Caco-2 (cell line): ENCODE measurements around the gene PELI1. TPM values are rescaled to one million over a fixed set of nuclear protein-coding genes. Genes with fewer than 3 reads are reported as not detected.

Experiments
- BruUV-seq: library from RNA; stranded (reverse); fragments of 400-500 nt; replicated peaks from 2 replicates; lab custom pipeline; 2021; lab: Mats Ljungman, UMichigan
- CTCF ChIA-PET: fragments of 300-600 bp; sonication (Branson Sonifier 250); formaldehyde crosslinking; loops from one replicate; lab custom pipeline; 2022; ENCODE audit warnings: antibody characterized with exemption; lab: Charles Lee
- POLR2A ChIA-PET: fragments of 300-600 bp; sonication (Branson Sonifier 250); formaldehyde crosslinking; loops from one replicate; lab custom pipeline; 2022; ENCODE audit warnings: antibody characterized with exemption; lab: Charles Lee
- DNase-seq, 2 experiments: peaks; one replicate each; pipeline versions ENCODE4 v3.0.0 to v3.0.0-alpha.2; 2020 to 2022
- H3K27me3 ChIP-seq: replicated peaks from 2 replicates; pipeline ENCODE4 v1.6.0; 2011; ENCODE audit warnings: low read length; ENCODE audit not compliant: control insufficient read depth, insufficient read depth
- H3K36me3 ChIP-seq: 2 replicates; pipeline ENCODE4 v1.5.1; 2011; ENCODE audit warnings: low read length; ENCODE audit not compliant: control insufficient read depth, insufficient read depth
- H3K4me1 ChIP-seq: fragments of 250-450 bp; sonication (Bioruptor Pico); 2 replicates; pipeline ENCODE4 v1.5.1; 2020; ENCODE audit warnings: mild to moderate bottlenecking
- H3K4me3 ChIP-seq: 2 replicates; pipeline ENCODE4 v1.5.1; 2011; ENCODE audit warnings: low read depth, mild to moderate bottlenecking, control low read depth, low read length
- H3K9me3 ChIP-seq: fragments of 250-450 bp; sonication (Bioruptor Pico); 2 replicates; pipeline ENCODE4 v1.5.1; 2020; ENCODE audit warnings: mild to moderate bottlenecking, moderate library complexity
- H3K27ac Mint-ChIP-seq: one replicate; pipeline ENCODE4 v1.8.0; 2022; ENCODE audit warnings: mixed read lengths; ENCODE audit not compliant: unreplicated experiment
- H3K27me3 Mint-ChIP-seq: one replicate; pipeline ENCODE4 v1.8.0; 2022; ENCODE audit warnings: mixed read lengths; ENCODE audit not compliant: insufficient read depth, unreplicated experiment
- H3K36me3 Mint-ChIP-seq: one replicate; pipeline ENCODE4 v1.8.0; 2022; ENCODE audit warnings: mild to moderate bottlenecking, mixed read lengths; ENCODE audit not compliant: insufficient read depth, unreplicated experiment
- H3K4me1 Mint-ChIP-seq: one replicate; pipeline ENCODE4 v1.8.0; 2022; ENCODE audit warnings: low read depth, mixed read lengths; ENCODE audit not compliant: unreplicated experiment
- H3K4me3 Mint-ChIP-seq: one replicate; pipeline ENCODE4 v1.8.0; 2022; ENCODE audit warnings: mild to moderate bottlenecking, moderate library complexity, mixed read lengths; ENCODE audit not compliant: unreplicated experiment
- H3K9me3 Mint-ChIP-seq: one replicate; pipeline ENCODE4 v1.8.0; 2022; ENCODE audit warnings: mixed read lengths; ENCODE audit not compliant: unreplicated experiment
- CTCF ChIP-seq, 2 experiments: fragments of 200-600 bp in 1 of 2; IDR thresholded peaks; 1 replicate in 1 of 2; 2 replicates in 1 of 2; pipeline versions ENCODE4 v1.5.1 to v1.8.0; 2011 to 2022; ENCODE audit warnings: antibody characterized with exemption in 1 of 2, control low read depth in 1 of 2, inconsistent platforms in 1 of 2, low read depth in 1 of 2, low read length in 1 of 2, mild to moderate bottlenecking in 1 of 2, moderate library complexity in 1 of 2; ENCODE audit not compliant: insufficient read depth in 1 of 2, severe bottlenecking in 1 of 2, unreplicated experiment in 1 of 2
- intact Hi-C: fragments of 100-400 bp; cut with micrococcal nuclease; formaldehyde crosslinking; loops from one replicate; pipeline ENCODE4 v1.10.0; 2022; ENCODE audit not compliant: unreplicated experiment
- total RNA-seq: library from RNA; stranded (reverse); gene quantifications from 2 replicates; pipeline ENCODE4 v1.2.3, GENCODE V29; 2022

PELI1 gene
- total RNA-seq, 1 experiment from 2014 or later: 64.1 TPM

GRCh38 chr2:64175419-64176197 lies 31.4 kb upstream of the PELI1 start:
- H3K4me1 ChIP-seq: peaks cover 50% of the 10 kb centered on the region
- BruUV-seq: no TSS peak
- intact Hi-C loops: no loop called here
- Mint-ChIP-seq H3K4me3 (no peak overlapping the region), H3K9me3 (no peaks in the 10 kb centered on the region), H3K27ac (no peak overlapping the region), H3K4me1 (peaks cover 53% of the 10 kb centered on the region), H3K27me3 (no peaks in the 10 kb centered on the region), H3K36me3 (no peaks in the 10 kb centered on the region)
- DNase-seq: no peak
- no peaks in the 10 kb centered on the region for H3K27me3 ChIP-seq
- no peak for TF ChIP-seq CTCF (IDR thresholded peaks at IDR 0.05; ENCODE audit: insufficient read depth in 1 of 2, low read depth in 1 of 2, low read length in 1 of 2, severe bottlenecking in 1 of 2, unreplicated experiment in 1 of 2)
- ChIA-PET CTCF (no interaction called here), POLR2A (interaction anchor here (0.7 kb wide), 1 partner anchor 1602 kb away, joined by 3 read pairs; no protein-coding TSS in a partner anchor)
- no peak overlapping the region for H3K4me3 ChIP-seq
- H3K36me3 ChIP-seq: no peaks in the 10 kb centered on the region
- no peaks in the 10 kb centered on the region for H3K9me3 ChIP-seq

GRCh38 chr2:64173156-64174135 lies 29.2 kb upstream of the PELI1 start:
- Mint-ChIP-seq H3K9me3 (no peaks in the 10 kb centered on the region), H3K27ac (no peak overlapping the region), H3K27me3 (no peaks in the 10 kb centered on the region), H3K4me3 (no peak overlapping the region), H3K36me3 (no peaks in the 10 kb centered on the region), H3K4me1 (peaks cover 42% of the 10 kb centered on the region)
- POLR2A ChIA-PET: no interaction called here
- no TSS peak for BruUV-seq
- DNase-seq: peak; percentile 32 to 62
- no peak overlapping the region for H3K4me3 ChIP-seq
- no peaks in the 10 kb centered on the region for H3K27me3 ChIP-seq
- peaks cover 38% of the 10 kb centered on the region for H3K4me1 ChIP-seq
- intact Hi-C loops: no loop called here
- TF ChIP-seq CTCF (IDR thresholded peaks at IDR 0.05; ENCODE audit: insufficient read depth in 1 of 2, low read depth in 1 of 2, low read length in 1 of 2, severe bottlenecking in 1 of 2, unreplicated experiment in 1 of 2): no peak
- no peaks in the 10 kb centered on the region for H3K9me3 ChIP-seq
- CTCF ChIA-PET: interaction anchor here (1.0 kb wide), 1 partner anchor 41 kb away, joined by 3 read pairs; no protein-coding TSS in a partner anchor
- no peaks in the 10 kb centered on the region for H3K36me3 ChIP-seq

- no peaks in the 10 kb centered on the region for H3K27me3 Mint-ChIP-seq
- CTCF ChIA-PET: no interaction called here
- POLR2A ChIA-PET: no interaction called here
Measured at GRCh38 chr2:64168756-64169155, 24.5 kb upstream of the PELI1 start.

More at GRCh38 chr2:64168756-64169155, 24.5 kb upstream of the PELI1 start:
- Histone ChIP-seq H3K4me3 (no peak overlapping the region), H3K27me3 (no peaks in the 10 kb centered on the region), H3K9me3 (no peaks in the 10 kb centered on the region), H3K4me1 (peaks cover 15% of the 10 kb centered on the region), H3K36me3 (no peaks in the 10 kb centered on the region)
- Mint-ChIP-seq H3K36me3 (no peaks in the 10 kb centered on the region), H3K27ac (no peak overlapping the region), H3K9me3 (no peaks in the 10 kb centered on the region), H3K4me3 (no peak overlapping the region), H3K4me1 (peaks cover 10% of the 10 kb centered on the region)
- no peak for TF ChIP-seq CTCF (IDR thresholded peaks at IDR 0.05; ENCODE audit: insufficient read depth in 1 of 2, low read depth in 1 of 2, low read length in 1 of 2, severe bottlenecking in 1 of 2, unreplicated experiment in 1 of 2)
- intact Hi-C loops: no loop called here
- BruUV-seq: no TSS peak
- DNase-seq: no peak
